DND-41 (cell line): ENCODE data around the gene ANAPC13.

Experiments
- ATAC-seq: fragments of 200-7000 bp; cut with Tn5 transposase; 3 replicates; pipeline ENCODE4 v1.9.1; 2021; ENCODE audit warnings: low read depth; ENCODE audit not compliant: insufficient read depth
- DNase-seq: peaks from one replicate; pipeline ENCODE4 v3.0.0-alpha.2; 2020
- H2AFZ ChIP-seq: 2 replicates; pipeline ENCODE4 v1.6.0; 2012; ENCODE audit warnings: low read depth, low read length
- H3K27ac ChIP-seq: 2 replicates; pipeline ENCODE4 v1.5.1; 2012; ENCODE audit warnings: low read length, inconsistent platforms
- H3K27me3 ChIP-seq: fragments of 200-600 bp; sonication (generic); 2 replicates; pipeline ENCODE4 v1.6.0; 2012; ENCODE audit warnings: low read length, mild to moderate bottlenecking, inconsistent platforms; ENCODE audit not compliant: insufficient read depth, poor library complexity
- H3K36me3 ChIP-seq: 2 replicates; pipeline ENCODE4 v1.5.1; 2012; ENCODE audit warnings: low read length, inconsistent platforms; ENCODE audit not compliant: insufficient read depth
- H3K4me1 ChIP-seq: 2 replicates; pipeline ENCODE4 v1.5.1; 2012; ENCODE audit warnings: mild to moderate bottlenecking, low read length; ENCODE audit not compliant: insufficient read depth
- H3K4me2 ChIP-seq: 2 replicates; pipeline ENCODE4 v1.6.0; 2012; ENCODE audit warnings: mild to moderate bottlenecking, moderate library complexity, low read length, inconsistent platforms; ENCODE audit not compliant: insufficient read depth
- H3K4me3 ChIP-seq, 2 experiments: fragments of 200-600 bp in 1 of 2; shearing (Covaris generic) in 1 of 2; 2 replicates each; pipeline ENCODE4 v1.5.1; 2012 to 2016; ENCODE audit warnings: inconsistent platforms in 2 of 2, low read length in 2 of 2, mild to moderate bottlenecking in 2 of 2, low read depth in 1 of 2, moderate library complexity in 1 of 2
- H3K79me2 ChIP-seq: 2 replicates; pipeline ENCODE4 v1.6.0; 2012; ENCODE audit warnings: low read length, inconsistent platforms; ENCODE audit not compliant: insufficient read depth
- H3K9ac ChIP-seq: 2 replicates; pipeline ENCODE4 v1.6.0; 2012; ENCODE audit warnings: low read depth, mild to moderate bottlenecking, inconsistent platforms, low read length, moderate library complexity
- H3K9me3 ChIP-seq: 2 replicates; pipeline ENCODE4 v1.5.1; 2012; ENCODE audit warnings: low read length, moderate library complexity, mild to moderate bottlenecking, inconsistent platforms; ENCODE audit not compliant: insufficient read depth, severe bottlenecking
- H4K20me1 ChIP-seq: 2 replicates; pipeline ENCODE4 v1.6.0; 2012; ENCODE audit warnings: low read length; ENCODE audit not compliant: insufficient read depth
- CTCF ChIP-seq: IDR thresholded peaks from 2 replicates; pipeline ENCODE4 v1.5.1; 2012; ENCODE audit warnings: borderline replicate concordance, low read length, moderate library complexity, mild to moderate bottlenecking; ENCODE audit not compliant: poor library complexity, severe bottlenecking; ENCODE audit errors: extremely low read depth
- EZH2 ChIP-seq: IDR thresholded peaks from 3 replicates; pipeline ENCODE4 v1.6.1; 2012; ENCODE audit warnings: borderline replicate concordance, low read depth, mild to moderate bottlenecking, moderate library complexity, low read length, inconsistent platforms; ENCODE audit not compliant: severe bottlenecking

The ANAPC13 gene

GRCh38 chr3:134525293-134525692, 39.5 kb upstream of the ANAPC13 start:
- ATAC-seq (no peak), DNase-seq (no peak)
- Histone ChIP-seq H3K4me2 (no peak overlapping the region), H2AFZ (no peak overlapping the region), H3K9me3 (peaks cover 29% of the 10 kb centered on the region), H3K79me2 (peaks cover 50% of the 10 kb centered on the region), H3K27me3 (no peaks in the 10 kb centered on the region), H3K36me3 (peaks cover 22% of the 10 kb centered on the region; the same call in 1 of the 2 replicates), H4K20me1 (peaks cover 9% of the 10 kb centered on the region; the same call in 1 of the 2 replicates), H3K4me1 (no peaks in the 10 kb centered on the region), H3K9ac (no peak overlapping the region), H3K4me3 (no peak overlapping the region), H3K27ac (no peak overlapping the region)
- no peak for TF ChIP-seq EZH2
- no peak for TF ChIP-seq CTCF

DNA sequence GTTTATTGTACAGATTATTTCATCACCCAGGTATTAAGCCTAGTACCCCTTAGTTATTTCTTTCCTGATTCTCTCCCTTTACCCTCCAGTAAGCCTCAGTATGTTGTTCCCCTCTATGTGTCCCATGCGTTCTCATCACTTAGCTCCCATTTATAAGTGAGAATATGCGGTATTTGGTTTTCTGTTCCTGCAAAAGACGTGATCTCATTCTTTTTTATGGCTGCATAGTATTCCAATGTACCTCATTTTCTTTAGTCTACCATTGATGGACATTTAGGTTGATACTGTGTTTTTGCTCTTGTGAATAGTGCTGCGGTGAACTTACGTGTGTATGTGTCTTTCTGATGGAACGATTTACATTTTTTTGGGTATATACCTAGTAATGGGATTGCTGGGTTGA, 36.8 kb upstream of the ANAPC13 start:
- Histone ChIP-seq H4K20me1 (peaks cover 6% of the 10 kb centered on the region; the same call in 1 of the 2 replicates), H3K79me2 (peaks cover 40% of the 10 kb centered on the region), H3K4me1 (no peaks in the 10 kb centered on the region; the same call in 1 of the 2 replicates), H3K27me3 (no peaks in the 10 kb centered on the region), H2AFZ (no peak overlapping the region), H3K9me3 (peaks cover 33% of the 10 kb centered on the region), H3K27ac (no peak overlapping the region), H3K4me3 (no peak overlapping the region), H3K4me2 (no peak overlapping the region), H3K9ac (no peak overlapping the region), H3K36me3 (peaks cover 22% of the 10 kb centered on the region; the same call in 1 of the 2 replicates)
- TF ChIP-seq EZH2 (no peak), CTCF (no peak)
- ATAC-seq: no peak
- DNase-seq: no peak

- no peak overlapping the region for H3K9ac ChIP-seq
- H3K79me2 ChIP-seq: peaks cover 9% of the 10 kb centered on the region
- no peak overlapping the region for H3K27ac ChIP-seq
- no peak overlapping the region for H3K4me2 ChIP-seq
- peaks cover 10% of the 10 kb centered on the region for H3K9me3 ChIP-seq
- H3K4me3 ChIP-seq: no peak overlapping the region
- H3K4me1 ChIP-seq: no peaks in the 10 kb centered on the region; the same call in 1 of the 2 replicates
- TF ChIP-seq CTCF: no peak
- no peak for TF ChIP-seq EZH2
- no peaks in the 10 kb centered on the region for H3K27me3 ChIP-seq
- no peaks in the 10 kb centered on the region for H4K20me1 ChIP-seq
- DNase-seq (no peak), ATAC-seq (no peak)
- peaks cover 28% of the 10 kb centered on the region; the same call in 1 of the 2 replicates for H3K36me3 ChIP-seq
- H2AFZ ChIP-seq: no peak overlapping the region
These were observed 32.0 kb upstream of the ANAPC13 start for GRCh38 chr3:134517791-134518190.
